Nucleus accumbens (tissue), 56 donors: Measurements from ENCODE around the gene MICAL2.
A peak's percentile ranks its signal among the peaks of the same experiment; 100 is the strongest.

ENCODE experiments used
- DNase-seq, 56 donors: peaks; one replicate each; lab custom pipeline; 2025; lab: John Stamatoyannopoulos, UW

Gene MICAL2

GRCh38 chr11:12110201-12110713 lies at the start of gene MICAL2:
Gene MICAL2, plus strand, starts transcription at chr11:12110590. Its CDS starts 51,566 bp downstream, at chr11:12162156.
- DNase-seq = peak in 55 of 56 donors; percentile 29 to 90 (median 74)

- DNase-seq = no peak
Observed at GRCh38 chr11:12061851-12062560, 48.4 kb upstream of the MICAL2 start.

- no peak for DNase-seq
Observed at GRCh38 chr11:12063251-12063650, 47.1 kb upstream of the MICAL2 start.

- DNase-seq = no peak
Observed at GRCh38 chr11:12064136-12064953, 46.0 kb upstream of the MICAL2 start.

GRCh38 chr11:12064954-12065280 lies 45.5 kb upstream of the MICAL2 start:
- DNase-seq = no peak

GRCh38 chr11:12066056-12066798 lies 44.2 kb upstream of the MICAL2 start:
- no peak for DNase-seq

- peak in 2 of 56 donors; percentile 11 to 20 for DNase-seq
Observed at GRCh38 chr11:12066799-12067508, 43.4 kb upstream of the MICAL2 start.

GRCh38 chr11:12067796-12068357 lies 42.5 kb upstream of the MICAL2 start:
- DNase-seq = no peak

GRCh38 chr11:12069066-12069676 lies 41.2 kb upstream of the MICAL2 start:
- no peak for DNase-seq

GRCh38 chr11:12070446-12071267 lies 39.7 kb upstream of the MICAL2 start:
- DNase-seq = no peak

GRCh38 chr11:12071574-12071973 lies 38.8 kb upstream of the MICAL2 start:
- DNase-seq = no peak

- DNase-seq = no peak
Observed at GRCh38 chr11:12073436-12073835, 37.0 kb upstream of the MICAL2 start.

GRCh38 chr11:12073886-12074285 lies 36.5 kb upstream of the MICAL2 start:
- no peak for DNase-seq

GRCh38 chr11:12074529-12075195 lies 35.7 kb upstream of the MICAL2 start:
- no peak for DNase-seq

GRCh38 chr11:12075291-12075690 lies 35.1 kb upstream of the MICAL2 start:
- DNase-seq = no peak

- DNase-seq = peak in 9 of 56 donors; percentile 6 to 37 (median 7)
Observed at GRCh38 chr11:12075822-12076821, 34.3 kb upstream of the MICAL2 start.
